ENCODE results near the gene SP9. TPM values are rescaled to one million over a fixed set of nuclear protein-coding genes. Genes with fewer than 3 reads are reported as not detected.
A peak's percentile ranks its signal among the peaks of the same experiment; 100 is the strongest.
"Not testable (repeated sequence)": the region's sequence is repeated elsewhere in the genome, so short reads cannot be mapped to it uniquely, and the experiment has no call there.

SP9 gene
- polyA plus RNA-seq, 3 donors, result not detected

GRCh38 chr2:174344716-174345461 is 10.1 kb downstream of the SP9 start:
- peak; percentile 31 for DNase-seq

- DNase-seq, result peak; percentile 10
Measured at GRCh38 chr2:174350018-174350417, 15.3 kb downstream of the SP9 start.

- DNase-seq, result no peak
Measured at GRCh38 chr2:174350593-174351181, 15.9 kb downstream of the SP9 start.

GRCh38 chr2:174353004-174353403 is 18.2 kb downstream of the SP9 start:
- no peak for DNase-seq

GRCh38 chr2:174356347-174356746 is 21.6 kb downstream of the SP9 start:
- DNase-seq, result no peak

- DNase-seq, result not testable (repeated sequence)
Measured at GRCh38 chr2:174359663-174360062, 24.9 kb downstream of the SP9 start.

- DNase-seq, result no peak
Measured at GRCh38 chr2:174362949-174363348, 28.2 kb downstream of the SP9 start.

- not testable (repeated sequence) for DNase-seq
Measured at GRCh38 chr2:174363492-174364225, 28.9 kb downstream of the SP9 start.

GRCh38 chr2:174364628-174365027 is 29.9 kb downstream of the SP9 start:
- no peak for DNase-seq

- no peak for DNase-seq
Measured at GRCh38 chr2:174365571-174365970, 30.8 kb downstream of the SP9 start.

- no peak for DNase-seq
Measured at GRCh38 chr2:174368691-174369090, 33.9 kb downstream of the SP9 start.

GRCh38 chr2:174376967-174377366 is 42.2 kb downstream of the SP9 start:
- DNase-seq, result no peak

GRCh38 chr2:174383796-174384195 is 49.0 kb downstream of the SP9 start:
- DNase-seq, result no peak

- no peak for DNase-seq
Measured at GRCh38 chr2:174385201-174385600, 50.4 kb downstream of the SP9 start.

Other genes starting within 250 kb of the SP9 start
- gene OLA1, start 86.4 kb upstream of the SP9 start, polyA plus RNA-seq (ENCODE audit: insufficient read length in 3 of 3), result 100 to 1,000 TPM; 128 to 149 (median 147) TPM
- 10 to 100 TPM; 26.6 to 31.7 (median 29.2) TPM for gene SCRN3, start 60.8 kb downstream of the SP9 start, polyA plus RNA-seq (ENCODE audit: insufficient read length in 3 of 3)
- gene GPR155, start 152.1 kb downstream of the SP9 start, polyA plus RNA-seq (ENCODE audit: insufficient read length in 3 of 3), result 10 to 100 TPM in 2 of 3 donors, 1 to 10 TPM in 1; 3.8 to 13.2 (median 10.4) TPM

All from renal pelvis (tissue), 4 donors.